Skeletal muscle satellite cell (primary cell): ENCODE measurements around the gene PCAT6.

Experiments used
- H3K27me3 ChIP-seq: 2 replicates; pipeline ENCODE4 v1.7.0; 2013; ENCODE audit warnings: low read length; ENCODE audit not compliant: control insufficient read depth, insufficient read depth
- H3K36me3 ChIP-seq: 2 replicates; pipeline ENCODE4 v1.7.0; 2013; ENCODE audit warnings: mild to moderate bottlenecking, control low read depth, low read length; ENCODE audit not compliant: insufficient read depth
- H3K4me1 ChIP-seq: 2 replicates; pipeline ENCODE4 v1.7.0; 2013; ENCODE audit warnings: low read length; ENCODE audit not compliant: control insufficient read depth, insufficient read depth
- H3K4me2 ChIP-seq: 2 replicates; pipeline ENCODE4 v1.7.0; 2013; ENCODE audit warnings: mild to moderate bottlenecking, low read length
- H3K4me3 ChIP-seq: 2 replicates; pipeline ENCODE4 v1.7.0; 2013; ENCODE audit warnings: low read length
- H3K9ac ChIP-seq: 2 replicates; pipeline ENCODE4 v1.7.0; 2013; ENCODE audit warnings: mild to moderate bottlenecking, low read depth, low read length, moderate library complexity
- H3K9me3 ChIP-seq: replicated peaks from 2 replicates; pipeline ENCODE4 v1.7.0; 2013; ENCODE audit warnings: mild to moderate bottlenecking, control low read depth, low read length

The PCAT6 gene

GRCh38 chr1:202831906-202832305 lies 21.2 kb downstream of the PCAT6 start:
- Histone ChIP-seq H3K4me3 (no peak overlapping the region), H3K36me3 (no peaks in the 10 kb centered on the region), H3K4me2 (no peak overlapping the region), H3K9me3 (no peaks in the 10 kb centered on the region), H3K9ac (no peak overlapping the region), H3K27me3 (peaks cover 32% of the 10 kb centered on the region), H3K4me1 (no peaks in the 10 kb centered on the region)

GRCh38 chr1:202834771-202835547 lies 24.2 kb downstream of the PCAT6 start:
- H3K9me3 ChIP-seq, result no peaks in the 10 kb centered on the region
- H3K36me3 ChIP-seq, result no peaks in the 10 kb centered on the region
- H3K27me3 ChIP-seq, result peaks cover 38% of the 10 kb centered on the region
- no peaks in the 10 kb centered on the region for H3K4me1 ChIP-seq
- no peak overlapping the region for H3K4me2 ChIP-seq
- H3K9ac ChIP-seq, result no peak overlapping the region
- no peak overlapping the region for H3K4me3 ChIP-seq

GRCh38 chr1:202835548-202836072 lies 24.9 kb downstream of the PCAT6 start:
- Histone ChIP-seq H3K9me3 (no peaks in the 10 kb centered on the region), H3K9ac (no peak overlapping the region), H3K4me2 (no peak overlapping the region), H3K4me1 (no peaks in the 10 kb centered on the region), H3K27me3 (peaks cover 38% of the 10 kb centered on the region), H3K4me3 (no peak overlapping the region), H3K36me3 (no peaks in the 10 kb centered on the region)

GRCh38 chr1:202836623-202837403 lies 26.1 kb downstream of the PCAT6 start:
- H3K36me3 ChIP-seq, result no peaks in the 10 kb centered on the region
- no peaks in the 10 kb centered on the region for H3K9me3 ChIP-seq
- no peak overlapping the region for H3K4me3 ChIP-seq
- H3K9ac ChIP-seq, result no peak overlapping the region
- H3K4me2 ChIP-seq, result no peak overlapping the region
- H3K27me3 ChIP-seq, result peaks cover 44% of the 10 kb centered on the region
- no peaks in the 10 kb centered on the region for H3K4me1 ChIP-seq

GRCh38 chr1:202837746-202838262 lies 27.1 kb downstream of the PCAT6 start:
- H3K4me1 ChIP-seq, result no peaks in the 10 kb centered on the region

GRCh38 chr1:202843081-202843480 lies 32.3 kb downstream of the PCAT6 start:
- Histone ChIP-seq H3K4me3 (no peak overlapping the region), H3K9me3 (no peaks in the 10 kb centered on the region), H3K27me3 (peaks cover 17% of the 10 kb centered on the region), H3K9ac (no peak overlapping the region), H3K4me1 (peaks cover 2% of the 10 kb centered on the region), H3K36me3 (no peaks in the 10 kb centered on the region), H3K4me2 (no peak overlapping the region)

More at GRCh38 chr1:202837746-202838262, 27.1 kb downstream of the PCAT6 start:
- Histone ChIP-seq H3K9me3 (no peaks in the 10 kb centered on the region), H3K9ac (no peak overlapping the region), H3K4me3 (no peak overlapping the region), H3K27me3 (peaks cover 44% of the 10 kb centered on the region), H3K4me2 (no peak overlapping the region), H3K36me3 (no peaks in the 10 kb centered on the region)

- H3K4me1 ChIP-seq, result peaks cover 2% of the 10 kb centered on the region
- H3K36me3 ChIP-seq, result no peaks in the 10 kb centered on the region
- H3K9me3 ChIP-seq, result no peaks in the 10 kb centered on the region
- peaks cover 14% of the 10 kb centered on the region for H3K27me3 ChIP-seq
- no peak overlapping the region for H3K9ac ChIP-seq
- no peak overlapping the region for H3K4me3 ChIP-seq
- no peak overlapping the region for H3K4me2 ChIP-seq
Measured at GRCh38 chr1:202844259-202844658, 33.5 kb downstream of the PCAT6 start.

GRCh38 chr1:202844935-202845334 lies 34.2 kb downstream of the PCAT6 start:
- no peak overlapping the region for H3K9ac ChIP-seq
- no peaks in the 10 kb centered on the region for H3K36me3 ChIP-seq
- no peaks in the 10 kb centered on the region for H3K9me3 ChIP-seq
- H3K27me3 ChIP-seq, result peaks cover 14% of the 10 kb centered on the region
- H3K4me1 ChIP-seq, result peaks cover 2% of the 10 kb centered on the region
- no peak overlapping the region for H3K4me2 ChIP-seq
- no peak overlapping the region for H3K4me3 ChIP-seq

GRCh38 chr1:202848191-202848542 lies 37.4 kb downstream of the PCAT6 start:
- H3K9ac ChIP-seq, result no peak overlapping the region

GRCh38 chr1:202850593-202851362 lies 40.0 kb downstream of the PCAT6 start:
- H3K4me1 ChIP-seq, result no peaks in the 10 kb centered on the region
- H3K9ac ChIP-seq, result no peak overlapping the region
- no peaks in the 10 kb centered on the region for H3K9me3 ChIP-seq
- H3K4me2 ChIP-seq, result no peak overlapping the region
- peaks cover 3% of the 10 kb centered on the region for H3K27me3 ChIP-seq
- H3K4me3 ChIP-seq, result no peak overlapping the region
- H3K36me3 ChIP-seq, result no peaks in the 10 kb centered on the region

More at GRCh38 chr1:202848191-202848542, 37.4 kb downstream of the PCAT6 start:
- peaks cover 2% of the 10 kb centered on the region for H3K4me1 ChIP-seq
- peaks cover 8% of the 10 kb centered on the region for H3K27me3 ChIP-seq
- H3K36me3 ChIP-seq, result no peaks in the 10 kb centered on the region
- no peak overlapping the region for H3K4me3 ChIP-seq
- H3K4me2 ChIP-seq, result no peak overlapping the region
- H3K9me3 ChIP-seq, result no peaks in the 10 kb centered on the region
